ENCODE results near the gene HRC.
"Not testable (repeated sequence)": the region's sequence is repeated elsewhere in the genome, so short reads cannot be mapped to it uniquely, and the experiment has no call there.

The HRC gene

DNA sequence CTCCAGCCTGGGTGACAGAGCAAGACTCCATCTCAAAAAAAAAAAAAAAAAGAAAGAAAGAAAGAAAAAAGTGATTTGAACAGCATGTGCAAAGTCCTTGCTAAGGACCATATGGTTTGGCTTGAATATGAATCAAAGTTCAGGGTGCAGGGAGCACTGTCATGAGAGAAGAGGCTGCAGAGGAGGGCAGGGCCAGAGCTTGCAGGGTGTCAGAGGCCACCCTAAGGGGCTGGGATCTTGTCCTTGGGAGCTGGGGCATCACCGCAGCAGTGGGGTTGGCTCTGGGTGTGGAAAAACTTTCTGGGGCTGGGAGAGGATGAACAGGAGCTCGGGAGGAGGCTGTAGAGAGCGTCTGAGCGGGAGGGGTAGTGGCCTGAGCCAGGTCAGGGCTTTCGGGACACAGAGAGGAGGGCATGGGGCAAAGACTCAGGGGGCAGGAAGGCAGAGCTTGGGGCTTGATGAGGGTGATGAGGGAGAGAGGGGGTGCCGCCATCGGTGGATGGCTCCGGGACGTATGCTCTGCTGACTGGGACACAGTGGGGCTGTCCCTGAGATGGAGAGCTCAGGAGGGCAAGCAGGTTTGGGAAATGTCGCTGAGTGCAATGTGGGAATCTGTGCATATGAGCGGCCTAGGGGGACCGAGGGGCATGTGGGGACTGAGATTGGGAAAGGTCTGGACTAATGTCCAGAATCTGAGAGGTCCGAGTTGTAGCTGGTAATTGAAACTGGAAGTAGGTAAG lies 5.4 kb upstream of the HRC start:
- no peak for DNase-seq (ENCODE audit: low read depth in 2 of 2)

DNA sequence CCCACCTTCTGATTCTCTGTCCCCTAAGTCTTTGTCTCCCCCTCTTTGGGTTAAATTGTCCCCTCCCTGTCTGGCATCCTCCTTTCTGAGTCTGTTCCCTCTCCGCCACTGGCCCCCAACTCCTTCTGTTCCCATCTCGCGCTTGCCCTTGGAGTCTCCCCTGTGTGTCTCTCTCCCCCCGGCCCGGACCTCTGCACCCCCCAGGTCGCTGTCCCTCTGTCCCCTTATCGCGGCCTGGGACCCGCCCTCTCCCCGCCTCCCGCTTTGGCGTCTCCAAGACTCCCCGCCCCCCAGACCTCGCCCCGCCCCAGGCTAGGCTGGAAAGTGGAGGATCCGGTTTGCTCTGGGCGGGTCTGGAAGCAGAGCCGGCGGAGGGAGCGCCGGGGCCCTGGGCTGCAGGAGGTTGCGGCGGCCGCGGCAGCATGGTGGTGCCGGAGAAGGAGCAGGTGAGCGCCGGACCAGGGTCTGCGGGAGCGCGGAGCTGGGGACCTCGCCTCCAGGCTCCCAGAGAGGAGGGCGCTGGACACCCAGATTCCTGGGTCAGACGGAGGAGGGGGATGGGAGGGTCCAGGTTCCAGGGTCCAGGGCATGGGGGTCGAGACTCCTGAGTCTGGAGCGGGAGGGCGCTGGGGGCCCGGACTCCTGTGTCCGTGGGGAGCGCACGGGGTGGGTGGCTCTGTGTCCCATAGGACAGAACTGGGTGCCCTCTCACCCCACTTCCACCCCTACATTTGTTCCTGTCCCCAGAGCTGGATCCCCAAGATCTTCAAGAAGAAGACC lies 2.4 kb upstream of the HRC start, which contains the start of gene TRPM4:
Gene TRPM4 (plus strand): TSS at position 348 of the 780 bp plus-strand sequence. CDS start 75 bp downstream, at position 423.
- peak in 1 of 2 donors; percentile 61 for DNase-seq (ENCODE audit: low read depth in 2 of 2)

GRCh38 chr19:49155820-49156346 lies 687 bp upstream of the HRC start:
- DNase-seq (ENCODE audit: low read depth in 2 of 2), result no peak

DNA sequence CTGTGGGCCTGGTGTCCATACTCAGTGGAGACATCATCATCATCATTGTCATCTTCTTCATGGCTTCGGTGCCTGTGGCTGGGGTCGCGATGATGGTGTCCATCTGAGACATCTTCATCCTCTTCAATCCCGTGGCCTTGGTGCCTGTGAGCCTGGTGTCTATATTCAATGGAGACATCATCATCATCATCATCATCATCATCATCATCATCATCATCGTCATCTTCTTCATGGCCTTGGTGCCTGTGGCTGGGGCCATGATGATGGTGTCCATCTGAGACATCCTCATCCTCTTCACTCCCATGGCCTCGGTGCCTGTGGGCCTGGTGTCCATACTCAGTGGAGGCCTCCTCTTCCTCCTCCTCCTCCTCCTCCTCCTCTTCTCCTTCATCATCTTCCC lies 917 bp downstream of the HRC start:
- DNase-seq (ENCODE audit: low read depth in 2 of 2), result no peak

DNA sequence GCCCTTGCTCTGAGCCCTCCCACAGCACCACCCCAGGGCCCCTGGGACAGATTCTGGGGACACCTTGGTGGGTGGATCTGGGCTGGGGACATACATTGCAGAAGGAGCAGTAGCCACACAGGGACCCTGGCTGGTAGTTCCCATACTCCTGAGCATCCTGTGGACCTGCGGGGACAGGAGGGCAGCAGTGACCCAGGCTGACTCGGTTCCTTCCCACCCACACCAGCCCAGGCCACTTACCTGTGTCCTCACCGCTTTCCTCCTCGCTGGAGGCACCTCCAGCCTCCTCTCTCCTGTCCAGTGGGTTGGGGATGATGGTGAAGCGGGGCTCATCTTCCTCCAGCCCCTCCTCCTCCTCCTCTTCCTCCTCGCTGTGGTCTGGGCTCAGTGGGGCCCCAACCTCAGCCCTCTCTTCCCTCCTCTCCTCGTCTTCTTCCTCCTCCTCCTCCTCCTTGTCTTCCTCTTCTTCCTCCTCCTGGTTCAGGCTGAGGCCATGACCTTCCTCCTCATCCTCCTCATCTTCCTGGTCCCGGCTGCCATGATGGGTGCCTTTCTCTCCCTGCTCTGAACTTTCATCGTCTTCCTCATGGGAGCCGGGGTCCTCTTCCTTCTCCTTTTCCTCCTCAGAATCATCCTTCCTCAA lies 1.9 kb downstream of the HRC start:
- no peak for DNase-seq (ENCODE audit: low read depth in 2 of 2)

- no peak for DNase-seq (ENCODE audit: low read depth in 2 of 2)
Observed at GRCh38 chr19:49152119-49152550, 3.1 kb downstream of the HRC start.

- DNase-seq (ENCODE audit: low read depth in 2 of 2), result peak in 1 of 2 donors; percentile 30
Observed at GRCh38 chr19:49151267-49152118, 3.7 kb downstream of the HRC start.

- DNase-seq (ENCODE audit: low read depth in 2 of 2), result no peak
Observed at GRCh38 chr19:49150944-49151243, 4.3 kb downstream of the HRC start.

DNA sequence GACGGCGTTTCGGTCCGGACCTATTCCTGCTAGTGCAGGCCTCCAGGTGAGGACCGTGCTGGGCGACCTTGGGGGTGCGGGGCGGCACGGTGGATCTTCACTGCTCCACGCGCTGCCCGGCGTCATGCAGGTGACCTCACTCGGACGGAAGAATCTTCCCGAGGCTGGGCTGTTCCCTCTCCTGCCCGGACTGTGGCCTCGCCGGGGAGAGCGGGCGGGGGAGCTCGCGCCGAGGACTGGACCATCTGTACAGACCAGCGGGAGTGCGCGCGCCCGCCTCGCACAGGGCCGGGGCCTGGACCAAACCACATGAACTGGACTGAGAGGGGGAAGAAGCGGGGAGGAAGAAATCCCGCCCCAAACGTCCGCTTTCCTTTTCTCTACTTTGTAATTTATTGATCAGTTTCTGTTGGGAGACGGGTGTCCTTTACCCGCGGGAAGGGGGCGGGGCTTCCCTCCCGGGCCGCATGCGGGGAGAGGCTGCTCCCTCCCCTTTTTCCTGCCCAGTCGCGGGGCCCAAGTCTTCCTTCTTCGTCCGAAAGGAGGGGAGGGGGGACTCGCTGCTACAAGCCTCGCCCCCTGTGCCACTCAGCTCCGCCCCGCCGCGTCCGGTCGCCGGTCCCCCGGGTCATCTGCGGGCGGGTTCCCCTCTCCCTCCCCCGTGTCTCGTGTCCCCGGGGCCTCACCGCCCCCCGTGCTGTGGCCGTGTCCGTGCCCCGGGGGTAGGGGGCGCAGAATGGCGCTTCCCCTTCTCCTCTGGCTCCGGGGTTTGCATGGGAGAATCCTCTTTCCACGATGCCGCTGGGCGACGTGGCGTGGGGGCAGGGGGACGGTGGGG lies 4.9 kb downstream of the HRC start:
- peak in 1 of 2 donors; percentile 26 for DNase-seq (ENCODE audit: low read depth in 2 of 2)

DNA sequence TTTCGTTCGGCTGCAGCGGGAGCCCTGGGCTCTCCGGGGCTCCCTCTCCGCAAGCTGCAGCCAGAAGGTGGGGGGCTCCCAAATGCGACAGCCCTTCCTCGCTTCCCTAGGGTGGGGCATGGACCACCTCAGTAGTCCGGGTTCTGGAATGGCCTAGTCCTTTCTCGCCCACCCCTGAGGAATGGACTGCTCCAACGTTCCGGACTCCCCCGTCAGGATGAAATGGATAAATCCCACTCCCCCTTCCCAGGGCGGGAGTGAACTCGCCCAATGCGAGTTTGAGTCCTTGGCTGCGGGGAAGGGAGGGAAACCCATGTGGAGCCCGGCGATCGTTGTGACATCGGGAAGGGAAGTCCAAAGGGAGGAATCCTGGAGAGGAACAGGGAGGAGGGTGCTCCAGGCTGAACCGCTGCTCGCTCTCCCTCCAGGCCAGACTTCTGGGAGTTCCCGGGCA lies 5.5 kb downstream of the HRC start:
- no peak for DNase-seq (ENCODE audit: low read depth in 2 of 2)

DNA sequence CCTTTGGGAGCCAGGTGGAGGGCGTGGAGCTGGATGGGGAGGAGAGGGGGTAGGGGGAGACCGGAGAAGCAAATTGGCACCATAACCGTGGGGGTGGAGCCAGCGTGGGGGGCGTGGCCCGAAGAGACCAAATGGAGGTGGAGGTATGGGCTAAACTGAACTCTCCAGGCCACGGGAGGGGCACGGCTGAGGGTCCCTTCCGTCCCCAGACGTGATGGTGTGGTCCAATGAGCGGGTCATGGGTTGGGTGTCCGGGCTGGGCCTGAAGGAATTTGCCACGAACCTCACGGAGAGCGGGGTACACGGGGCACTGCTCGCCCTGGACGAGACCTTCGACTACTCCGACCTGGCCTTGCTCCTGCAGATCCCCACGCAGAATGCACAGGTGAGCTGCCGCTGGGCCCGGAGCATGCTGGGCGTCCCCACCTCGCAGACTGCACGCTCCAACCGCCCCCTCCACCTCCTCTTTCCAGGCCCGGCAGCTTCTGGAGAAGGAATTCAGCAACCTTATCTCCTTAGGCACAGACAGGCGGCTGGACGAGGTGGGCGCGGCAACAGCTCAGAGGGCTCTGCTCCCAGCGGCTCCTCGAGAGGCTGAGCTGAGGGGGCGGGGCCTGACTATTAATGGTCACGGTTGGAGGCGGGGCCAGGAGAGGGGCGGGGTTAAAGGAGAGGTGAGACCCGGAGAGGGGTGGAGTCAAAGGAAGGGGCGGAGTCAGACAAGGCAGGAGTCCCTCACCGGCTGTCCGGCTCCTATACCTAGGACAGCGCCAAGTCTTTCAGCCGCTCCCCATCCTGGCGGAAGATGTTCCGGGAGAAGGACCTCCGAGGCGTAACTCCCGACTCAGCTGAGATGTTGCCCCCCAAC lies 6.2 kb downstream of the HRC start:
- peak; percentile 71 to 80 for DNase-seq (ENCODE audit: low read depth in 2 of 2)

DNA sequence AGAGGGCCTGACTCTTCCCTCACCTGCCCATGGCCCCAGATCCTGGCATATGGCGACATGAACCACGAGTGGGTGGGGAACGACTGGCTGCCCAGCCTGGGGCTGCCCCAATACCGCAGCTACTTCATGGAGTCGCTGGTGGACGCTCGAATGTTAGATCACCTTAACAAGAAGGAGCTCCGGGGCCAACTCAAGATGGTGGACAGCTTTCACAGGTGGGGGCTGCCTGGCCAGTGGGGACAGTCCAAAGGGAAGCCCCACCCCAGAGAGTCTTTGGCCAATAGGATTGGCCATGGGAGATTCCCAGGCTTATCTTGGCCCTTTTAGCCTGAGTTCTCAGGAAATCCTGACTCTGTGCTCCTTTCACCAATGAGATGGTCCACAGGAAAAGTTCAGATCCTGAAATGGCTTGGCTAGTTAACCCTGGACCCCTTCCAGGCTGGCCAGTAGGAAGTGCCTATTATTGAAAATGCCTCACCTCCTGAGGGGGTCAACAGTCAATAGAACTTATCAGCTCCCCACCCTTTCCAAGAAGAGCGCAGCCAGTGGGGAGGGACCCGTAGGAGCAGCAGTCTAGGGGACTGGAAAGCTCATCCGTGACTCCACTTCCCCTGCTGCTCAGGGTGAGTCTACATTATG lies 7.0 kb downstream of the HRC start:
- DNase-seq (ENCODE audit: low read depth in 2 of 2), result no peak

- DNase-seq (ENCODE audit: low read depth in 2 of 2), result not testable (repeated sequence)
Observed at GRCh38 chr19:49146408-49146770, 8.8 kb downstream of the HRC start.

DNA sequence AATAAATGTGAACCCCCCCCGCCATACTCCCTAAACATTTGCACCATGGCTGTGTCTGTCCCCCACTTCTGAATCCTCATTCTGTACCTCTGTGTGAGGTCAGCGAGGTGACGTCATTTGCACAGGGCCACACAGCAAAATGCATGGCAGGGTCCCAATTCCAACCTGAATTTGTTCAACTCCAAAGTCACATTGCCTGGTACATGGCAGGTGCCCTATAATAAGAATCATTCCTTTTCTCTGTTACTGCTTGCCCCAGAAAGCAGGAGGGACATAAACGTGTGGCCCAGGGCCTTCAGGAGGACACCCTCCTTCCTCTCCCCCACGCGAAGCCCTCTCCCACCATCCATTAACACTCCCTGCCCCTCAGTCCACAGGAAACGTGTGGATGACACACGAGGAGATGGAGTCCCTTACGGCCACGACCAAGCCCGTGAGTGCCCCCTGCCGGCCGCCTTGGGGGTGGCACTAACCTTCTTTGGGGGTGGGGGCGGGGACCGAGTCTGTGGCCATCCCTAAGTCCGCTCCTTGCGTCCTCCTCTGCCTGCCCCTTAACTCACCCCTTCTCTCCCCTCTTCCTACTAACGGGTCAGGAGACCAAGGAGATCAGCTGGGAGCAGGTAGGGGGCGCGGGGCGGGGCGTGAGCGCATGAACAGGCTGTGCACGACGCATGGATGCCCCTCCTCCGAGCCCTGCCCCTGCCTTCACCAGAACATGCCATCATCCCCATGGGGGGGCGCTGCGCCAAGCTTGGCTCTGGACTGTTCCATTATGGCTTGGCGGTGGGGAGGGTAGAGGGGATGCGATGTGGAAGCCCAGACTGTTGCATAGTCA lies 9.4 kb downstream of the HRC start:
- DNase-seq (ENCODE audit: low read depth in 2 of 2), result peak; percentile 71 to 78

GRCh38 chr19:49142866-49143335 lies 12.3 kb downstream of the HRC start:
- peak; percentile 40 to 59 for DNase-seq (ENCODE audit: low read depth in 2 of 2)

GRCh38 chr19:49141352-49141751 lies 13.8 kb downstream of the HRC start:
- DNase-seq (ENCODE audit: low read depth in 2 of 2), result no peak

GRCh38 chr19:49140951-49141350 lies 14.2 kb downstream of the HRC start:
- no peak for DNase-seq (ENCODE audit: low read depth in 2 of 2)

GRCh38 chr19:49136771-49137171 lies 18.4 kb downstream of the HRC start:
- no peak for DNase-seq (ENCODE audit: low read depth in 2 of 2)
